Activated CD8-positive, alpha-beta memory T cell treated with anti-CD3 and anti-CD28 coated beads, Interleukin-2, amount 50 U/mL, for 24 hours (primary cell): ENCODE results near the gene HUS1.

ENCODE experiments used
- DNase-seq: peaks from one replicate; pipeline ENCODE4 v3.0.0-alpha.2; 2020; ENCODE audit errors: extremely low read depth

HUS1 gene

DNA sequence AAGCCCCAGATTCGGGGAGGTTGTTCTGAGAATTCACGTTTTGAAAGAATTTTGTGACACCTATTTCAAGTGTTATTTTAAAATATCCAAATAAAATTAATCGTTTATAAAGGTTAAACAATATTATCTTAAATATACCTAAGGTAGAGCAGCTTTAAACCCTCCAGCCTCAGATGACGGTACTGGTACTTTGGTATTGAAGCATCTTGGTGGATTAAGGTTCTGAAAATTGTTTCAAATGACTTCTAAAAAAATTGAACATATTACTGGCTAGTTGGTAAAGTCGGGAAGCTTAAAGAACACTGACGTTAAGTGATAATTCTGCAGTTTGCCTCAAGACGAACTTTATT, 392 bp upstream of the HUS1 start:
- DNase-seq = no peak

GRCh38 chr7:47978790-47979144, 648 bp downstream of the HUS1 start:
- no peak for DNase-seq

- no peak for DNase-seq
These were observed 5.7 kb downstream of the HUS1 start for GRCh38 chr7:47973739-47974138.

- DNase-seq = no peak
These were observed 8.7 kb downstream of the HUS1 start for GRCh38 chr7:47970761-47971160.

DNA sequence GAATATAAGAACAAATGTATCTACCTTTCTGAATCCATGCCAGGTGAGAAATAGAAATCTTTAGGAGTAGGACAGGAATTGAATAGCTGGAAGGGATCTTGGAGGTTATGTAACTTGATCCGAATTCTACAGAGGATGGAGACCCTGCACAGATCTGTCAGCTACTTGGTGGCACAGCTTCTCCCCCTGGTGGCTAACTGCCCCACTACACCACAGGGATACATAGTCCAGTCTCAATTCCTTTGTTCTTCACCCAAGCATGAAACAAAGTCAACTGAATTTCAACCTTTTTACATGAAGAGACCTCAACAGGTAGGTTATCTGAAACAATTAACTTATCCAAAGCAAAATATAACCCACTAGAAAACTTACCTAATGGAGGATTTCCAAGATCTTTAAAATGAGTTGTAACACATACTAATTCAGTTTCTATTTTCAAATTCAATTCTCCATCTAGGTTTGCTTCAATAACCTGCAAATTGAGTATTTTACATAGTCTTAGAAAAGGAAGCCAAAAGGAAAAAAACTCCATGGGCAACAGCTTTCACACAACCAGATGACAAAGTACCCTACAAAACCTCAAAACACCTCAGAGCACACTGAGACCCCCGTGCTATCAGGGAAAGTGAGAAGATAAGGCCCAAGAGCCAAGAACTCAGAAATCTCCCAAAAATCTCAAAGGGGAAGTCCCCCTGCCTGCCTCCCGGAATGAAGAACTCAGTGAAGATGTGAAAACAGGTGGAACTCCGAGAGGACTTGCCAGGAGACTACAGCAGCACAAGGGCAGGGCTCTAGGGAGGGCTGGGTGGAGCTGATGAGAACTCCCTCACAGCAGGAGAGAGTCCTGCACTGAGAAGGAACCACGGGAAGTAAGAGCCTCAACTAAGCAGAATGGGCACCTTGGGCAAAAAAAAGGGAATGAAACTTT, 10.3 kb downstream of the HUS1 start:
- peak; percentile 20 for DNase-seq

- no peak for DNase-seq
These were observed 11.7 kb downstream of the HUS1 start for GRCh38 chr7:47967708-47968107.

DNA sequence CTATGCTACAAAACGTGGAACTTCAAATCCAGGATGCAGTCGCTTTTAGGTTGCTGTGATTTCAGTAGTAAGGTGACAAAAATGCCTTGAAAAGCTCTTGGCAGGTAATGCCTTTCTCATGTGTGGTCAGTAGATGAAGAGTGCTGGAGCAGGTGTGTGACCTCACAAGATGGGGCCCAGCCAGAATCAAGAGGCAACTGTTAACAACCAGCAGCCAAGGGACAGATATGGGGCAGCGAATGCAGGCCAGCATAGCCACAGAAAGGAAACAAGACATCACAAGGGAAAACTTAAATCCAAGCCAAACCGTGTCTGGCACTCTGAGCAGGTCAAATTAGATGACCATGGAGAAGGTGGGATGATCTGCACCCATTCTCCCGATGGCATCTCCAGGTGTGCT, 12.3 kb downstream of the HUS1 start:
- no peak for DNase-seq

DNA sequence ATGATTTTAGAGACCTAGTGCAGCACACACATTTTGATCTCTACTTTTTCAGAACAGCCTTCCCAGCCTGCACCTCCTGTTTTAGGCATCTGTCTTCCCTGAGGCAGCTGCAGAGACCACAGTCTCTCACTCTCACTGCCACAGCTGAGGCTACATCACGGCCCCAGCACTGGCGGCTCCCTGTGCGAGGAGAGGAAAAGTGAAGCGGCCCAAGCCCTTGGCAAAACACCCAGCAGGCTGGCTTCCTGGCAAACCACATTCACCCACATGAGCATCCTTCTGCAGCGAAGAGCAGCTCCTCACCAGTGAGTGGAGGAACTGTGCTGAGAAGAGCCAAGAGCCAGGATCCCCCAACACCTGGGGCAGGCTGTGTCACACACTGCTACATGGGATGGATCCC, 14.0 kb downstream of the HUS1 start:
- DNase-seq = no peak

- DNase-seq = no peak
These were observed 17.2 kb downstream of the HUS1 start for GRCh38 chr7:47962262-47962661.

GRCh38 chr7:47957156-47957555, 22.3 kb downstream of the HUS1 start:
- no peak for DNase-seq

DNA sequence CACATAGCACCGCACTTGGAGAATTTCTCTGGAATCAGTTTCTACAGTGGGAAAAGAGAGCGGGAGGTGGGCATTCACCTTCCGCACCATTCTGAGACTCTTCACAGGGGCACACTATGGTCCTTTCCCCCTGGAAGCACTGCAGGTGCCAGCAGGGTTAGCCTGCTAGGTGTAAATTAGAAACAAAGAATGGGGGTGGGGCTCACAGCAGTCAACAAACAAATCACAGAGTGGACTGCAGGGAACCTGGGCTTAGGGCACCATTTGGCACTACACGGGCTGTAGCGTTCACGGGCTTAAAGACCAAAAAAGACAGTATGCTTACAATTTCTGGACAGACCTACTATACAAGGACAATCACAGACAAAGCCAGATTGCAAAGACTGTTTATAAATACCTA, 23.2 kb downstream of the HUS1 start:
- DNase-seq = no peak

DNA sequence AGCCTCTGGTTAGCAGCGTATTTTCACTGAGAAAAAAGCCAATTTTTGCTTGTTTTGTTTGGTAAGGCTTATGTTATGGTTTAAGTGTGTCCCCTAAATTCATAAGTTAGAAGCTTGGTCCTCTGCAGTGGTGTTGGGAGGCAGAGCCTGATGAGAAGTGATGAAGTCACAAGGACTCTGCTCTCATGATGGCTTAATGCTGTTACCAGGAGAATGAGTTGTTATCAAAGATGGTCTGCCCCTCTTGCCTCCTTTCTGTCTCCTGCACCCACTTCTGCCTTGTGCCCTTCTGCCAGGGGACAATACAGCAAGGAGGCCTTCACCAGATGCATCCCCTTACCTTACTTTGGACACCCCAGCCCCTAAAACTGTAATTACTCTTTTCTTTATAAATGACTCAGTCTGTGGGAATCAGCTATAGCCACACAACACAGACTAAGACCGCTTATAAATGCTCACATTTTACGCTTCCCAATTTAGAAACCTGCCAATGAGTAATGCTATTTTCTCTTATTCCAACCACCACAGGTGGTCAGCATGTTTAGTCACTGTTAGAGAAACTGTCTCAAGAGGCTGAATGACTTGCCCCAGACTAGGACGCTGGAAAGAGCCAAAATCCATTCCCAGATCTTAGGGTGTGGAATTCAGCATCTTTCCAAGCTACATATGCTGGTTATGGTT, 25.0 kb downstream of the HUS1 start:
- DNase-seq = no peak

- DNase-seq = no peak
These were observed 25.6 kb downstream of the HUS1 start for GRCh38 chr7:47953822-47954221.

DNA sequence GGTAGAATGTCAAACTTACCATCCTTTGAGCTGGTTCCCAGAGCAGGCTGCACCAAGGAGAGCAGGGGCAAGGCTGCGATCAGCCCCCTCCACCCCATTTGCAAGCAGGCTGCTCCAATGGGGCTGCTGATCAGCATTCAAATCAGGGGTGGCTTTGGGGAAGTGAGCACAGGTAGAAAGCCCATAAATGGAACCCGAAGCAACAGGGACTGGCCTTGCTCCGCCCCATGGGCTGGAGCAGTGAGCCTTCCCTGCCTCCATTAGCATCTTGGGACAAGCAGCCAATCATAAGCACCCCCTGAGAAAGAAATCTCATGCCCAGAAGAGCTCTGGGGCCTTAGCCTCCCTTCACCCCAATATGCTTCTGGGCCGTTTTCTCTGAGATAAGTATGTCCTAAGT, 27.2 kb downstream of the HUS1 start:
- DNase-seq = no peak

DNA sequence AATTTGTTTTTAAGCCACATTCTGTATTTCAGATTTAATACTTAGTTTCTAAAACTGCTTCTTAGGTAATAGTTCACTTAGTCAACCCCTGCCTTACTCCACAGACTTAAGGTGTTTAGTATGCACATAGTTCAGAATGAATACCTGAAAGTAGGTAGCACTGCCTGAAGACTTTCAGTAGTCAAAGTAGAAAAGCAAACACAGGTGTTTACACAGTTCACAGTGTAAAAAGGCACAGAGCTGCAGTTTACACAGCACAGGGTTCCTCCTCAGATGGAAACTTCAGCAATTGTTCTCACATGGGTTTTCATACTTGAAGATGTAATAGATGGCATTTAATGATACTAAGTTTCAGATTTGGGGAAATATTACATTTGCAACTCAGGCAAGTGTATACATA, 28.0 kb downstream of the HUS1 start:
- no peak for DNase-seq

- no peak for DNase-seq
These were observed 28.7 kb downstream of the HUS1 start for GRCh38 chr7:47950714-47951113.

- no peak for DNase-seq
These were observed 29.7 kb downstream of the HUS1 start for GRCh38 chr7:47949703-47950102.

- DNase-seq = no peak
These were observed 31.1 kb downstream of the HUS1 start, which contains the start of gene PKD1L1 for GRCh38 chr7:47948141-47948790. TSS of gene PKD1L1 (minus strand) at chr7:47948466. CDS start at chr7:47948440, 26 bp downstream.

- no peak for DNase-seq
These were observed 32.1 kb downstream of the HUS1 start for GRCh38 chr7:47947355-47947749.

GRCh38 chr7:47946581-47947354, 32.6 kb downstream of the HUS1 start:
- DNase-seq = no peak

DNA sequence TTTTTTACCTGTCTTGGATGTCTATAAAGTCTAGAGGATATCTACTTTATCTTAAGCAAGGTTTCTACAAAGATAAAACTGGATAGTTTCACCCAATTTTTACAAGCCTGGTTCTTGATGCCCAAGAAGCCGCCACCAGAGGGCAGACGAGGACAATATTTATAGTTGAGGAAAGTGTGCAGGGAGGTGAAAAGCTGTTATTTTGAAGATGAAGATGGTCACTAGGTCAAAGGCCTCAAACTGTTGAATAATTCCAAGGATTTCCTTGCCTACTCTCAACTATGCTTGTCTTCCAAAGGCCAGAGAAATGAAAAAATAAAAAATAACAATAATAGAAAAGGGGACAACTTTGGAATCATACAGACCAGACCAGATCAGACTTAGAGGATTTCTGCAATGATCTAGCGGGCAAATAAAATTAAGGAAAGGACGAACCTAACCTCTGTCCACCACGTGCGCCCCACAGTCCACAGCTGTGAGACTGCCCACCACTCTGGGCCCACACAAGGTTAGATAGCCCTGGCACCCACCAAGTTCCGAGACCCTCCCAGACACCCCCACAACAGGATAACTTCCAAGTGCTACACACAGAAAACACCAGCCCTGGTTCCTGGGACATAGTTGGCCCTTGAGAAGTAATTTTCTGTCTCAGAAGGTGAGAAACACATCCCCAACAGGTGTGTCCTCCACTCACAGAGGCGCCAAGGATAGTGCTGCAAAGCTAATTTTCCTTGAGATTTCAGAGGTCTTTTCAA, 34.0 kb downstream of the HUS1 start:
- peak; percentile 46 for DNase-seq
